HG03280 (cell line): ENCODE measurements around the gene PLEKHF1.
"Not testable (repeated sequence)": the region's sequence is repeated elsewhere in the genome, so short reads cannot be mapped to it uniquely, and the experiment has no call there.

Source experiments
- ATAC-seq: cut with Tn5 transposase; IDR thresholded peaks from one replicate; pipeline ENCODE4 v1.9.1; 2021; ENCODE audit warnings: mild to moderate bottlenecking, moderate library complexity; ENCODE audit not compliant: unreplicated experiment

The PLEKHF1 gene

DNA sequence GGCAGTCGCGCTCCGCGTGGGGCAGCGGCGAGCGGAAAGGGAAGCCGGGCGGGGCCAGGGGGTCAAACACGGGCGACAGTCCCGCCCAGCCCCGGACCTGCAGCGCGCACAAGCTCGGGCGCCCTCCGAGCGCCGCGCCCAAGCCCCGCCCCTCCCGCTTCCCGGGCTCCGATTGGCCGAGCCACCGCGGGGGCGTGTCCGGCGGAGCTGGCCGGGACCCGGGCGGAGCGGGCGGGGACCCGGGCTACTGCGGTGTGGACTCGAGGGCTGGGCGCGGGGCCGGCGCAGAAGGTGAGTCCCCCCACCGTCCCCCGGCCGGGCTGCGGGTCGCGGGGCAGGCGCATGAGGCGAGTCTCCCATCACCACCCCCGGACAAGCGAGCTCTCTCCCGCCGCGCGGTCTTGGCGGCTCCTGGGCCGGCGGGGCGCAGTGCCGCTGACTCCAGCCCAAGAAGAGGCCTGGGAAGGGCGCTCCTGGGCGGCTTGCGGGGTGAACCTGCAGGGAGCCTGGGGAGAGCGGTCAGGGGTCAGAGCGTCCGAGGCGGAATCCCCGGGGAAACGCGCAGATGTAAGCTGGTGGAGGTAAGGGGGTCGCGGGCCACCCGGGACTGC, at the start of gene PLEKHF1:
PLEKHF1 (plus strand) TSS at position 247 of the 611 bp plus-strand sequence. CDS start 8,379 bp downstream, outside the sequence.
- ATAC-seq, result peak; percentile 91

- ATAC-seq, result no peak
Observed at GRCh38 chr19:29615891-29616425, 49.3 kb upstream of the PLEKHF1 start.

DNA sequence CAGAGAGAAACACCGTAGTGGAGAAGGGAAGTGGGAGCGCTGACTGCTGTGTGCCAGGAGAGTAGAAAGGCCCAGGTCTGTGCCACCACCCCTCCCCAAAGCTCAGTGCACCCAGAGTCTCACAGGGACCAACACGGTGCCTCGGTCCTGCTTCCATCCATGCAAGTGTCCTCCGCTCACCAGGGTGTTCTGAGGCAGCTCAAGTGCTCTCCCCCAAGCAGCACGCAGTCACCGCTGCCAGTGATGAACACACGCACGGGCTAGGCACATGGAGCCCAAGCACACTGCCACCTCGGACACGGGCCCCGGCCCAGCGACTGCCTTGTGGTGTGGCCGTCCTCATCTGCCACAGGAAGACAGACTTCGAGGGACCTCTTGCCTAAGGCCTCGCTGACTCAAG, 48.7 kb upstream of the PLEKHF1 start:
- no peak for ATAC-seq

DNA sequence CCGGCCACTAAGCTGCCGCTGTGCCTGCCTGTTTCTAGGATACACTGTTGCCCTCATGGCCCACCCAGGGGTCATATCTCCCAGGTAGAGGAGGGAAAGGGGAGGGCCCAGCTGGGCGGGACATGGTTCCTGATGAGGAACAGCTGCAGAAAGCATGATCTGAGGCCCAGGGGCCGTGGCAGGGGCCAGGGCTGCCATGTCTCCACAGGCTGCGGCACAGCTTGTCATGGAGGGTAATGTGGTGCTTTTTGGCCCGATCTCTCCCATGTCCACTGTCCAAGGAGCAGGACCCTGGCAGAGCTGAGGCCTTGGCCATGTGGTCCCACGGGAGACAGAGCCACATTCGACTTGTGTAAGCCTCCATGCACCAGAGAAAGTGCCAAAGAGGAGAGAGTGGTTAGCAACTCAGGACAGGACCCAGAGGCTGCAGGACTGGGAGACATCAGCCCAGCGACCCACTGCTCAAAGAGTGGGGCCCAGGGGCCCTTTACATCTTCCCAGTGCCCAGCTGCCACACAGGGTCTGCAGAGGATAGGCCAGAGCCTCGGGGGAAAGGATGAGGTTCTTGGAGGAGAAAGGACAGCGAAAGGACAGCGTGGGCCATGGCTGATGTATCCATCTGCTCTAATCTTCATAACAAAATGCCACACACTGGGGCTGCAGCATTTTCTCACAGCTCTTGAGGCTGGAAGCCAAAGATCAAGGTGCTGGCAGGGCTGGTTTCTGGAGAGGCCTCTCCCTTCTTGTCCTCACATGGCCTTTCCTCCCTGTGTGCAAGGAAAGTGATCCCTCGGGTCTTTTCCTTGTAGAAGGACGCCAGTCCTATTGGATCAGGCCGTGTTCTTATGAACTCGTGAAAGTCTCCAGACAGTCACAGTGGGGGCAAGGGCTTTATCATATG, 47.6 kb upstream of the PLEKHF1 start:
- no peak for ATAC-seq

DNA sequence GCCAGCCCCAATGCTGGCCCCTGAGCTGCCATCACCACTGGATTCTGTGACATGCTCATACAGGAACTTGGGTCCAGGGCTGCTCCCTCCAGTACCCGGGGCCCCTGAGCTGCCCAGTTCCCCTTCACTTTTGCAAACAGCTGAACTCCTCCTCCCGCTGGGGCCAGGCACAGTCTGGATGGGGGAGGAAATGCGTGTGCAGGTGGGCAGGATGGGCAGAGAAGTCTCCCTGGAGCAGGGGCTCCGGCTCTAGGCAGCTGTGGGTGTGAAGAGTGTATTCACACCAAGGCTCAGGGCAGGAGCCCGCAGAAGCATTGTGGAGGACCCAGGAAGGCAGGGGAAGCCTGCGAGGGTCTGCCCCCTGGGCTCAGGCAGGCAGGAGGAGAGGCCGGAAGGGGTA, 46.8 kb upstream of the PLEKHF1 start:
- ATAC-seq, result no peak

DNA sequence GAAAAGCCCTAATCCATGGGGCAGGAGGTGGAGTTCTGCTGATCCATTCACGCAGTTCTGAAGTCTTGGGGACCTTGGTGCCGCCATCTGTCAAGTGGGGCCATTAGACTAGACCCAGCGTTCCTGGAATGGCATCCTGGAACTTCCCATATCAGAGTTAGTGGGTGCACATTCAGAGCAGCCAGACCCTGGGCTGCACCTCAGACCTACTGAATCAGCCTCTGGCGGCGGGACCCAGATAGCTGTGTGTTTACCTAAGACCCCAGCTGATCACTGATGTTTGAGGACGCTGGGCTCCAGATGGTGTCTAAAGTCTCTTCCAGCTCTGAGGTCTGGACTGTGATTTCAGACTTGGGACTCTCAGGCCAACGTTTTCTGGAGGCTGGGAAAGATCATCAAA, 46.4 kb upstream of the PLEKHF1 start:
- no peak for ATAC-seq

DNA sequence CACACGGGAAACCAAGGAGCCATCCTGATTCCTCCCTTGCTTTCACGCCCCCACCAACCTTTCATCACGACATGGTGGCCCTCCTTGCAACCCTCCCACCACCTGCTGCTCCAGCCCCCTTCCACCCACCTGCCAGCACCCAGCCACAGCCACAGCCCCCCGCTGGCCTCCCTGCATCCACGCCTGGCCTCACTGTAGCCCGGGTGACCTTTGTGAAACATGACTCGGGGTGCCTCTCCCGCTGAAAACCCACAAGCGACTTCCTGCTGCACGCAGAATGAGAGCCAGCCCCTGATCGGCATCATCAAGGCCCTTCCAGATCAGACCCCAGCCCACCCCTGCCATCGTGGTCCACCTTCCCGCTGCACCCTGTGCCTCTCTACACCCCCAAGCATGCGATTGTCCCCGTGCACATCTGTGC, 44.3 kb upstream of the PLEKHF1 start:
- ATAC-seq, result no peak

- no peak for ATAC-seq
Observed at GRCh38 chr19:29622166-29623070, 42.8 kb upstream of the PLEKHF1 start.

DNA sequence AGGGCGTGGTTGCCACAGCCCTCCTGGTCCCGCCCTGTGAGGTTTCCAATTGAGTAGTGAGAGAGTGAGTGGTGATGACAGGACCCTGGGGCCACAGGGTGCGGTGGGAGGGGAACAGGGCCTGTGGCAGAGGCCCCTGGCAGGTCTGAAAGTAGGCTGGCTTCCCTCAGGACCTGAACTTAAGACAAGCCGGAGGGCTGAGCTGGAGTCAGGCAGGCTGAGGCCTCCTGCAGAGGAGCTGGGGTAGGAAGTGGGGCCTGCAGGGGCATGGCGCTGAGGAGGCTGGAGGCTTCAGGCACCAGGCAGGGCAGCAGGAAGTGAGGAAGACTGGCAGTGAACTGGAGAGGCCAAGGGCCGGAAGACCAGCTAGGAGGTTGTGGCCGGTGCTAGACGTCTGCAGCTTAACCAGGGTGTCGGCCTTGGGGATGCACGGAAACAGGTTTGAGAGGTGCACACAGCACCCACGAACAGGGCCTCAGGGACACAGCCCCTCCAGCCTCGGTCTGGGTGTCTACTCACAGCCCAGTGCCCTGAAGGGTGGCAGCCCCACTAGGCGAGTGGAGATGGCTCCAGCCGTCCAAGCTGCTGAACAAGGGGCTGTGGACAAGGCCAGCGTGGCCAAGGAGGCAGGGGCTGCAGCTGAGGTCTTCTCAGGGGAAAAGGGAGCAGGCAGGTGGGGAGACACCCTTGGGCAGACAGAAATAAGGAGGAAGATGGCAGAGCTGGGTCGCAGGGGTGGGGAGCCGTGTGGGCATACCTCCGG, 41.4 kb upstream of the PLEKHF1 start:
- no peak for ATAC-seq

GRCh38 chr19:29624489-29625185, 40.6 kb upstream of the PLEKHF1 start:
- ATAC-seq, result no peak

GRCh38 chr19:29625186-29625651, 40.0 kb upstream of the PLEKHF1 start:
- ATAC-seq, result no peak

- no peak for ATAC-seq
Observed at GRCh38 chr19:29626386-29626785, 38.9 kb upstream of the PLEKHF1 start.

- not testable (repeated sequence) for ATAC-seq
Observed at GRCh38 chr19:29626832-29627231, 38.4 kb upstream of the PLEKHF1 start.

DNA sequence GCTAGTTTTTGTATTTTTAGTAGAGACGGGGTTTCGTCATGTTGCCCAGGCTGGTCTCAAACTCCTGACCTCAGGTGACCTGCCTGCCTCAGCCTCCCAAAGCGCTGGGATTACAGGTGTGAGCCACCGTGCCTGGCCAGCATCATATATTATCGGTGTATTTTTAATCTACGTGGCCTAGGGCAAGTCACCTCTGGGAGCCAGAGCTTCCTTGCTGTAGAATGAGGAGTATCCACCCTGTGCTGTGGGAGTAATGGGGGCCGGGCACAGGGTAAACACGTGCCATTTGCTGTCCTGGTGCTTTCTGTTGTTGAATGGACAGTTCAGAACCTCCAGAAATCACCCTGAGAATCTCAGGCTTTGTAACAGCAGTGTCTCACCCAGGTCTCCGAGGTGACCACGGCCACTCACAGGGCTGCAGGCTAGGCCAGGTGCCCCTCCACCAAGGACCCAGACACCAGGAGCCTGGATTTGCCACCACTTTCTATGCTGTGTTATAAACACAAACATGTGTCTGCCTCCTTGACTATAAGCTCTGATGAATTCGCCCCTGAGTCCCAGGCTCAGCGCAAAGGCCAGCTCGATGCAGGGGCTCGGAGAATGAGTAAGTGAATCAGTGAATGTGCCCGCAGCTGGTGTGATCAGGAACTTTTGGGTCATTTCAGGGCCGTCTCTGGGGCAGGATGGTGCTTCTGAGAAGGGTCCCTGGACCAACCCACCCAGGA, 36.4 kb upstream of the PLEKHF1 start:
- ATAC-seq, result no peak

DNA sequence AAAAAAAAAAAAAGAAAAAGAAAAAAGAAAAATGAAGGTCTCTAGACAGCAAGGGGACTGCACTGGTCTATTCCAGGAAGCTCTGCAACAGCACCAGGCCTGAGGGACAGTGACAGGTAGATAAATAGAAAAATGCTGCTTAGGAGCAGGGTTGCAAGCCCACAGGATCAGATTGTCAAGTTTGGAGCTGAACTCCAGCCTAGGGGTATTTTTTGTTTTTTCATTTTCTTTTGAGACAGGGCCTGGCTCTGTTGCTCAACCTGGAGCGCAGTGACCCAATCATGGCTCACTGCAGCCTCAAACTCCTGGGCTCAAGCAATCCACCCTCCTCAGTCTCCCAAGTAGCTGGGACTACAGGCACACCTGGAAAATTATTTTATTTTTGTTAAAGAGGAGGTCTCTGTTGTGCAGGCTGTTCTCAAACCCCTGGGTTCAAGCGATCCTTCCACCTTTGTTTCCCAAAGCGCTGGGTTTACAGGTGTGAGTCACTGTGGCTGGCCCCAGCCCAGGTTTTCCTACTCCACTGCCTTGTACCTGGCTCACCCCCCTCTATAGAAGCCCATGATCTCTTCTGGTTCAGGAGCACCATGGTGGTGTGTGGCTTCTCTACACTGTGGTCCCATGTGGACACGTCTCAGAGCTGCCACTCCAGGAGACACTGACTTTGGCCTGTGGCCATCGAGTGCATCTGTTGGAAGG, 35.3 kb upstream of the PLEKHF1 start:
- ATAC-seq, result no peak

GRCh38 chr19:29630655-29631054, 34.6 kb upstream of the PLEKHF1 start:
- no peak for ATAC-seq

- ATAC-seq, result no peak
Observed at GRCh38 chr19:29631450-29631849, 33.8 kb upstream of the PLEKHF1 start.

DNA sequence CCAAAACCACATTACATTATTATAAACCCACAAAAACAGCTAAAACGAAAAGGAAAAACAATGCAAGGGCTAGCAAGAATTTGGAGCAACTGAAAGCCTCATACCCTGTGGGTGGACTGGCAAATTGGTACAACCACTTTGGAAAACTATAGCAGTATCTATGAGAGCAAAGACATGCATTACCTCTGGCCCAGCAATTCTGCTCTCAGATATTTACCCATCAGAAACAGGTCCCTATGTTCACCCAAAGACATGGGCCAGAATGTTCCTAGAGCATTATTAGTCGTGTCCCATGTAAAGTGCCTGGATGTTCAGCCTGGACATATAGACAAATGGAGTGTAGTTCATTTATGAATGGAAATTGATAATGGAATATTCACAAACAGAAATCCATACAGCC, 31.3 kb upstream of the PLEKHF1 start:
- ATAC-seq, result no peak
